HuH-7.5 (cell line): ENCODE measurements around the gene CCDC85B.
A peak's percentile ranks its signal among the peaks of the same experiment; 100 is the strongest.
"Not testable (repeated sequence)": the region's sequence is repeated elsewhere in the genome, so short reads cannot be mapped to it uniquely, and the experiment has no call there.

Experiments used
- DNase-seq: peaks from one replicate; pipeline ENCODE4 v3.0.0; 2011; ENCODE audit warnings: low spot score

The CCDC85B gene

GRCh38 chr11:65890324-65891218 is at the start of gene CCDC85B:
Gene CCDC85B, plus strand, starts transcription at chr11:65890673. Its CDS starts 111 bp downstream, at chr11:65890784.
- peak; percentile 94 for DNase-seq

- DNase-seq = no peak
Measured at GRCh38 chr11:65842144-65842543, 48.3 kb upstream of the CCDC85B start.

GRCh38 chr11:65843811-65844210 is 46.7 kb upstream of the CCDC85B start:
- DNase-seq = no peak

GRCh38 chr11:65844231-65844872 is 46.1 kb upstream of the CCDC85B start:
- DNase-seq = no peak

GRCh38 chr11:65847746-65848145 is 42.7 kb upstream of the CCDC85B start:
- no peak for DNase-seq

- DNase-seq = not testable (repeated sequence)
Measured at GRCh38 chr11:65848693-65849092, 41.8 kb upstream of the CCDC85B start.

- DNase-seq = no peak
Measured at GRCh38 chr11:65849366-65849765, 41.1 kb upstream of the CCDC85B start.

- no peak for DNase-seq
Measured at GRCh38 chr11:65849771-65850216, 40.7 kb upstream of the CCDC85B start.

GRCh38 chr11:65850217-65851082 is 40.0 kb upstream of the CCDC85B start:
- DNase-seq = no peak

- no peak for DNase-seq
Measured at GRCh38 chr11:65851083-65851579, 39.3 kb upstream of the CCDC85B start.

GRCh38 chr11:65851811-65852507 is 38.5 kb upstream of the CCDC85B start:
- DNase-seq = no peak

GRCh38 chr11:65852508-65853245 is 37.8 kb upstream of the CCDC85B start:
- DNase-seq = no peak

- no peak for DNase-seq
Measured at GRCh38 chr11:65853246-65853979, 37.1 kb upstream of the CCDC85B start.

GRCh38 chr11:65854161-65854592 is 36.3 kb upstream of the CCDC85B start:
- DNase-seq = no peak

- DNase-seq = no peak
Measured at GRCh38 chr11:65854852-65855837, 35.3 kb upstream of the CCDC85B start.

- DNase-seq = no peak
Measured at GRCh38 chr11:65855927-65856363, 34.5 kb upstream of the CCDC85B start.

GRCh38 chr11:65856689-65857499 is 33.6 kb upstream of the CCDC85B start:
- no peak for DNase-seq

GRCh38 chr11:65857500-65857852 is 33.0 kb upstream of the CCDC85B start:
- no peak for DNase-seq
